HCT116 (cell line): Measurements from ENCODE around the gene BCL2L2. TPM values are rescaled to one million over a fixed set of nuclear protein-coding genes. Genes with fewer than 3 reads are reported as not detected.

Experiments used
- ATAC-seq: fragments of 200-7000 bp; cut with Tn5 transposase; 2 replicates; pipeline ENCODE4 v1.9.1; 2020; ENCODE audit warnings: mild to moderate bottlenecking, moderate library complexity
- BruUV-seq: library from RNA; stranded (reverse); fragments of 400-500 nt; replicated peaks from 2 replicates; lab custom pipeline; 2021; lab: Mats Ljungman, UMichigan
- CTCF ChIA-PET: fragments of 300-600 bp; sonication (Branson Sonifier 250); formaldehyde crosslinking; loops from one replicate; lab custom pipeline; 2021; ENCODE audit warnings: antibody characterized with exemption; lab: Charles Lee
- POLR2A ChIA-PET: fragments of 300-600, 350-600 bp; sonication (Branson Sonifier 250); formaldehyde crosslinking; loops from one replicate; lab custom pipeline; 2021; ENCODE audit warnings: antibody characterized with exemption; lab: Charles Lee
- RAD21 ChIA-PET, 2 experiments: fragments of 300-600 bp; sonication (Branson Sonifier 250); formaldehyde crosslinking; loops; one replicate each; lab custom pipeline; 2023; ENCODE audit warnings: low total read pairs in 2 of 2; ENCODE audit not compliant: uncharacterized antibody in 2 of 2, unreplicated experiment in 2 of 2, low non-redundant PET in 1 of 2; lab: Charles Lee
- DNase-seq: peaks from one replicate; pipeline ENCODE4 v3.0.0-alpha.2; 2010; ENCODE audit warnings: low read depth, low spot score
- H2AFZ ChIP-seq: fragments of 200-600 bp; shearing (Covaris generic), sonication (generic); 2 replicates; pipeline ENCODE4 v1.6.1; 2017; ENCODE audit warnings: low read depth, mixed run types, mixed read lengths, antibody characterized with exemption, low read length; ENCODE audit not compliant: poor library complexity, severe bottlenecking
- H3K27ac ChIP-seq: 2 replicates; pipeline ENCODE4 v1.5.1; 2012; ENCODE audit warnings: low read depth, low read length
- H3K27me3 ChIP-seq: fragments of 200-600 bp; sonication (generic); 2 replicates; pipeline ENCODE4 v1.6.1; 2016; ENCODE audit warnings: mixed run types, low read length, mixed read lengths; ENCODE audit not compliant: insufficient read depth
- H3K36me3 ChIP-seq, 2 experiments: fragments of 200-500 bp in 1 of 2; fragments of 200-600 bp in 1 of 2; sonication (Bioruptor generic) in 1 of 2; sonication (generic) in 1 of 2; 2 replicates each; pipeline versions ENCODE4 v1.5.1 to v1.6.1; 2014 to 2016; ENCODE audit warnings: low read length in 2 of 2, inconsistent platforms in 1 of 2, mixed read lengths in 1 of 2, mixed run types in 1 of 2; ENCODE audit not compliant: insufficient read depth in 2 of 2, control insufficient read depth in 1 of 2
- H3K4me1 ChIP-seq, 2 experiments: fragments of 200-600 bp in 1 of 2; sonication (generic) in 1 of 2; 2 replicates each; pipeline versions ENCODE4 v1.5.1 to v1.6.1; 2012 to 2017; ENCODE audit warnings: low read length in 2 of 2, inconsistent platforms in 1 of 2, mild to moderate bottlenecking in 1 of 2, mixed read lengths in 1 of 2, mixed run types in 1 of 2, moderate library complexity in 1 of 2; ENCODE audit not compliant: insufficient read depth in 2 of 2, control insufficient read depth in 1 of 2
- H3K4me2 ChIP-seq: fragments of 200-600 bp; sonication (generic); 2 replicates; pipeline ENCODE4 v1.6.1; 2017; ENCODE audit warnings: mixed run types, low read length, mixed read lengths
- H3K4me3 ChIP-seq, 2 experiments: fragments of 200-600 bp in 1 of 2; sonication (generic) in 1 of 2; replicated peaks in 1 of 2; 2 replicates each; pipeline ENCODE4 v1.5.1; 2011 to 2016; ENCODE audit warnings: low read length in 2 of 2, control low read depth in 1 of 2, low read depth in 1 of 2, mild to moderate bottlenecking in 1 of 2, mixed read lengths in 1 of 2, mixed run types in 1 of 2
- H3K79me2 ChIP-seq: fragments of 200-600 bp; sonication (generic); 2 replicates; pipeline ENCODE4 v1.6.1; 2017; ENCODE audit warnings: mild to moderate bottlenecking, mixed run types, low read length, moderate library complexity, mixed read lengths; ENCODE audit not compliant: insufficient read depth
- H3K9ac ChIP-seq: fragments of 200-600 bp; sonication (generic); 2 replicates; pipeline ENCODE4 v1.6.1; 2016; ENCODE audit warnings: low read length, mixed read lengths
- H3K9me2 ChIP-seq: fragments of 200-600 bp; sonication (generic), shearing (Covaris generic); 2 replicates; pipeline ENCODE4 v1.6.1; 2017; ENCODE audit warnings: mixed run types, mild to moderate bottlenecking, moderate library complexity; ENCODE audit not compliant: insufficient read depth
- H3K9me3 ChIP-seq, 2 experiments: fragments of 200-500 bp in 1 of 2; fragments of 200-600 bp in 1 of 2; sonication (Bioruptor generic) in 1 of 2; sonication (generic) in 1 of 2; 2 replicates each; pipeline ENCODE4 v1.6.1; 2014 to 2017; ENCODE audit warnings: low read length in 2 of 2, mixed read lengths in 2 of 2, inconsistent platforms in 1 of 2, low read depth in 1 of 2, mild to moderate bottlenecking in 1 of 2, mixed run types in 1 of 2, moderate library complexity in 1 of 2; ENCODE audit not compliant: control insufficient read depth in 1 of 2, insufficient read depth in 1 of 2
- H4K20me1 ChIP-seq: fragments of 200-600 bp; sonication (generic), shearing (Covaris generic); 2 replicates; pipeline ENCODE4 v1.6.1; 2017; ENCODE audit warnings: mixed run types, mild to moderate bottlenecking, moderate library complexity; ENCODE audit not compliant: insufficient read depth
- ATF3 ChIP-seq: IDR thresholded peaks from 2 replicates; pipeline ENCODE4 v1.6.1; 2012
- CBX3 ChIP-seq: IDR thresholded peaks from 2 replicates; pipeline ENCODE4 v1.6.1; 2012; ENCODE audit warnings: low read depth
- JUND ChIP-seq: IDR thresholded peaks from 2 replicates; pipeline ENCODE4 v1.6.1; 2012
- MAX ChIP-seq: IDR thresholded peaks from 2 replicates; pipeline ENCODE4 v1.6.1; 2012
- POLR2AphosphoS5 ChIP-seq: IDR thresholded peaks from 2 replicates; pipeline ENCODE4 v1.6.1; 2011; ENCODE audit warnings: mild to moderate bottlenecking, low read depth, low read length, moderate library complexity
- SIN3A ChIP-seq: IDR thresholded peaks from 2 replicates; pipeline ENCODE4 v1.6.1; 2012; ENCODE audit warnings: low read depth
- SP1 ChIP-seq: IDR thresholded peaks from 2 replicates; pipeline ENCODE4 v1.6.1; 2012; ENCODE audit warnings: low read depth
- SRF ChIP-seq: IDR thresholded peaks from 2 replicates; pipeline ENCODE4 v1.6.1; 2012; ENCODE audit warnings: low read depth
- YY1 ChIP-seq: IDR thresholded peaks from 2 replicates; pipeline ENCODE4 v1.6.1; 2011; ENCODE audit warnings: low read length, low read depth, moderate library complexity, mild to moderate bottlenecking; ENCODE audit not compliant: insufficient replicate concordance; ENCODE audit errors: extremely low read depth
- ZBTB33 ChIP-seq: IDR thresholded peaks from 2 replicates; pipeline ENCODE4 v1.6.1; 2011; ENCODE audit warnings: mild to moderate bottlenecking, low read length, moderate library complexity; ENCODE audit not compliant: insufficient replicate concordance; ENCODE audit errors: extremely low read depth
- ZFX ChIP-seq: fragments of 450-650 bp; IDR thresholded peaks from 2 replicates; pipeline ENCODE4 v1.6.1; 2017
- intact Hi-C: fragments of 100-400 bp; cut with micrococcal nuclease; formaldehyde crosslinking; loops from 2 replicates; pipeline ENCODE4 v1.10.0; 2022
- total RNA-seq: library from RNA; stranded (reverse); gene quantifications from one replicate; pipeline ENCODE4 v1.2.1, GENCODE V29; 2021; ENCODE audit not compliant: unreplicated experiment

The BCL2L2 gene
- total RNA-seq, 1 experiment from 2014 or later: 25.5 TPM

GRCh38 chr14:23320584-23321571 lies 14.2 kb downstream of the BCL2L2 start, which contains the start of gene PABPN1:
TSS of gene PABPN1 (plus strand) at chr14:23321457. CDS start at chr14:23321470, 13 bp downstream.
- H3K4me2 ChIP-seq: peak within 1 kb of the TSS; percentile 89
- peak within 1 kb of the TSS; percentile 83 for H3K27ac ChIP-seq
- peaks cover 27 to 31% of the 10 kb centered on the region in 2 experiments; a peak in 3 of 4 replicates for H3K36me3 ChIP-seq
- H3K9me3 ChIP-seq: no peaks in the 10 kb centered on the region
- H3K4me1 ChIP-seq: peaks cover 12 to 23% of the 10 kb centered on the region in 2 experiments; a peak in 3 of 4 replicates
- peak within 1 kb of the TSS; percentile 64 to 98 for H3K4me3 ChIP-seq
- intact Hi-C loops: loop anchor here (1.0 kb wide), 1 partner anchor 35 kb away; the partner anchor contains the start of gene HOMEZ
- H2AFZ ChIP-seq: no peak within 1 kb of the TSS
- TF ChIP-seq YY1 (peak; percentile 94), CBX3 (0 out of 2 replicates have a peak, but pooled peaks have one; percentile 3), SRF (peak; percentile 65; the same call in 1 of the 2 replicates), JUND (no peak; the same call in 1 of the 2 replicates), MAX (peak; percentile 63; the same call in 1 of the 2 replicates), ATF3 (no peak), SIN3A (peak; percentile 18; the same call in 1 of the 2 replicates), SP1 (peak; percentile 97), ZBTB33 (no peak), POLR2AphosphoS5 (peak; percentile 61), ZFX (peak; percentile 34; the same call in 1 of the 2 replicates)
- peak; percentile 91 for ATAC-seq
- H3K9me2 ChIP-seq: no peaks in the 10 kb centered on the region
- H4K20me1 ChIP-seq: no peaks in the 10 kb centered on the region
- BruUV-seq: TSS peak; percentile 94
- H3K27me3 ChIP-seq: no peaks in the 10 kb centered on the region
- POLR2A ChIA-PET: interaction anchor here (0.7 to 2.8 kb wide), 8 partner anchors 10 to 154 kb away, joined by 3 to 21 read pairs (median 4); partner anchors contain the start of genes BCL2L2, HOMEZ, NGDN and PPP1R3E
- CTCF ChIA-PET: interaction anchor here (0.9 to 2.5 kb wide), 14 partner anchors 12 to 252 kb away, joined by 3 to 15 read pairs (median 4); partner anchors contain the start of gene BCL2L2
- RAD21 ChIA-PET: interaction anchor here in 1 of 2 experiments (1.4 to 1.7 kb wide), 2 partner anchors 14 to 44 kb away, joined by 3 to 8 read pairs; partner anchors contain the start of gene BCL2L2
- H3K9ac ChIP-seq: peak within 1 kb of the TSS; percentile 97
- peaks cover 35% of the 10 kb centered on the region for H3K79me2 ChIP-seq
- peak; percentile 100 for DNase-seq
